NCI-H510A (cell line): ENCODE results near the gene MIA.
"Not testable (repeated sequence)": the region's sequence is repeated elsewhere in the genome, so short reads cannot be mapped to it uniquely, and the experiment has no call there.

ENCODE experiments used
- DNase-seq: peaks from one replicate; lab custom pipeline; 2025; lab: John Stamatoyannopoulos, UW

The MIA gene

DNA sequence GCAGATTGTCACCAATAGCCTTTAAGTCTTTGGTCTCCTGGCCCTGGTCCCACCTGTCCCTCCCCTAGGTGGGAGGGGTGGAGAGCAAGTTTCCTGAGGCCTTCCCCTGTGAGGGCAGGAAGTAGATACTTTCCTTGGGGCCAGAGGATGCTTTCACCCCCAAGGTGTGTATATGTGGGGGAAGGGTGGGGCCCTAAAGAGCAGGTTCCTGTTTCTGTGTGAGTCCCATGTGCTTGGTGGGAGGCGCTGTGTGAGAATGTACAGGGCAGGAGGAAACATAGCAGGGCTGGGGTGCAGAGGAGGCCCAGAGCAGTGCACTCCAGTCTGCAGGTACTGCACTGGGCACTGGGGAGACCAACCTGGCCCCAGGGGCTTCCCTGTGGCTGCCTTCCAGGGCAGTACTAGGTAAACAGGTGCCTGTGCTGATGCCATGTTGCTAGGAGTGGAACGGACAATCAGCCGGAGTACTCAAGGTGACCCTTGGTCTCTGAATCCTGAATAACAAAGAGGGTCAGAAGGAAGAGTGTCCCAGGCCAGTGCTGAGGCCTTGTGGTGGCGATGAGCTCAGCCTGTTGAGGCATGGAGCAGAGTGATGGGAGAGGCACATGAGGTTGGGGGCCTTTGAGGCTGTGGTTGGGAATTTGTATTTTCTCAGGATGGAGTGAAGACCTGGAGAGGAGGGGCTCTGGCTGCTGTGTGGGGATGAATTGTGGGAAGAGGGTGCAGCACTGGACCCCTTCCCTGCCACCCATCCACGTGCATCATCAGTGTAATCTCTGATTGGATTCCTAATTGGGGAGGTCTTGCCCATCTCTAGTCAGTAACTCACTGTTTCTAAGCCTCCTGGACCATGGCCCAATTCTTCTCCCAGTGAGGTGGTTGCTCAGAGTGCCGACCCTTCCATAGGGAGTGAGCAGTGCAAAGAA is 28.8 kb downstream of the MIA start:
- no peak for DNase-seq

DNA sequence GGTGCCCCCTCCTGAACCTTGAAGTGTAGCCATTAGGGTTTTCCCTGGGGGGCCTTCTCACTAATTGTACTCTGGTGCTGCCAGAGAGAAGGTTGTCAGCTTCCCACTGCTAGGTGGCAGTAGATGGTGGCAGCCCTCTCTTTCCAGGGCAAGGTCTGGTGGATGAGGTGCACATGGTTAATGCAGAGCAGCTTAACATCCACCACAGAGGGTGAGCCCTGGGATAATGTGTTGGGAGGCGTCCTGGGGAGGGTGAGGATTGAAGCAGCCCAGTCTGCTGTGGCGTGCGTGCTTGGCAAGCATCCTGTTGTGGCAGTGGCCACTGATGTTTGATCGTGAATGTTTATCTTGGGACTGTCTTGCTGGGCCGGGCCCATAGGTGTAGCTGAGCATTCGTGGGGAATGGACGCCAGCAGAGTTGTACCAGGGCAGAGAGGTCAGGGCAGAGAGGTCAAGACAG is 29.5 kb downstream of the MIA start:
- no peak for DNase-seq

DNA sequence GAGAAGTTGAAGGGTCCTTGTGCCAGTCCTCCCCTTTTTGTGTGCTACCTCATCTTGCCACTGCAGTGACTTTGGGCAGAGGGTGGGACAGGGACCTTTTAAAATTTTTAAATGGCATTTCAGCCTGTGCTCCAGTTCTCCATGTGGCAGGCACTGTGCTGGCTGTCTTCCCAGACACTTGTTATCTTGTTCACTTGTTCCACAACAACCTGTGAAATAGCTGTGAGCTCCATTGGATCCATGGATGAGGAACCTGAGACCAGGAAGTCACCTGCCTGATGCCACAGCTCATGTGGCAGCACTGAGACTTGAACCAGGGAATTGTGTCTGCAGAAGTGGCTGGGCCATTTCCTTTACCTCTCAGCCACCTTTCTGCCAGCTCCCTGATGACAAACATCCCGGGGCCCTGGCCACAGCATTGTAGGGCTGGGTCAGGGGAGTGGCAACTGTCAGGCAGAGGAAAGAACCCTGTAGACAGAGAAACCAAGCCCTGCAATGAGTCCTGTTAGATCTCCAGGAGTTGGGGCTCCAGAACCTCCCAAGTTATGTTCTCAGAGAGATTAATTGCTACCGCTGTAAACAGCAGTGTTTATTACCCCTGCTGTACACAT is 30.0 kb downstream of the MIA start:
- no peak for DNase-seq

DNA sequence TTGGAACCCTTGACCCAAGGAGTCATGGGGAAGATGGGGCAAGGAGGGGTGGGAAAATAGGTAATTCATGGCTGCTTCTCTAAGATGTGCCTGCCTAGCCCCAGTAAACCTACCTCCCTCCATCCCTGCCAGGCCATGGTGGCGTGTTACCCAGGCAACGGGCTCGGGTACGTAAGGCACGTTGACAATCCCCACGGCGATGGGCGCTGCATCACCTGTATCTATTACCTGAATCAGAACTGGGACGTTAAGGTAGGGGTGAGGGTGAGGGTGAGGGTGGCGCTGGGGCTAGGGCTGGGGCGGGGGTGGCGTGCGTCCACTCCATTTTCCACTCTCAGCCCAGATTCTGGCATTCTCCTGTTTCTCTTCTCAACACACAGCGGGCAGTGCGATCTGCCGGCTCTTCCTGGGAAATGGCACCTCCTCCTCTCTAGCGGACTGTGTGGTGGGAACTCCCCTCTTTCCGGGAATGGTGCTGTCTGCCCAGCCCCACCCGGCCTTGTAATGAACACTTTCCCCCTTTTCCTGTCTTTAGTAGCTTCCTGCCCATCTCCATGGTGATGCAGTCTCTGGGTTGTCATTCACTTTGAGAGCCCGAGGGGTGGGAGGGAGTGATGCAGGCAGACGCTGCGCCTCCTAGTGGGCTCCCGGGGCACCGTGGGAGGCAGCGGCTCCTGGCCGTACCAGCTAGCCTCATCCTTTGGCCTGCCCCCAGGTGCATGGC is 31.3 kb downstream of the MIA start:
- DNase-seq = peak; percentile 21

DNA sequence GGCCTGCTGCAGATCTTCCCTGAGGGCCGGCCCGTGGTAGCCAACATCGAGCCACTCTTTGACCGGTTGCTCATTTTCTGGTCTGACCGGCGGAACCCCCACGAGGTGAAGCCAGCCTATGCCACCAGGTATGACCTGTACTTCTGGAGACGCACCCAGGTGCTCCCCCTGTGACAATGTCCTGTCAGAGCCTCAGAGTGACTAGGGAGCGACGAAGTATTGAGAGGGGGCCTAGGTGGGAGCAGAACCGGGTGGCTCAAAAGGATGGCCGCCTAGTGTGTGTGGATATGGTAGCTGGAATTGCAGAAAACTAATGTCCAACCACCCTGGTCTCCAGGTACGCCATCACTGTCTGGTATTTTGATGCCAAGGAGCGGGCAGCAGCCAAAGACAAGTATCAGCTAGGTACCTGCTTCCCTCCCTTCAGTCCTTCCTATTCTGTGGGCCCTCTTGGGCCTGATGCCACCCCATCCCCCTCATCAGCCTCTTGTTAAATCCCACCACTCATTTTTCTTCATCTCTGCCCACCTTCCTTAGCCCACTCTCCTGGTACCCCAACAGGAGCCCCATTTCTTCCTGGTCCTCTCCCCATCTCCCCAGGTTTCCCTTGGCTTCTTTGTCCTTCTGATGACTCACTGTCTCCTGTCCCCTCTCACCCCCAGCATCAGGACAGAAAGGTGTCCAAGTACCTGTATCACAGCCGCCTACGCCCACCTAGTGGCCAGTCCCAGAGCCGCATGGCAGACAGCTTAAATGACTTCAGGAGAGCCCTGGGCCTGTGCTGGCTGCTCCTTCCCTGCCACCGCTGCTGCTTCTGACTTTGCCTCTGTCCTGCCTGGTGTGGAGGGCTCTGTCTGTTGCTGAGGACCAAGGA is 32.1 kb downstream of the MIA start:
- DNase-seq = no peak

DNA sequence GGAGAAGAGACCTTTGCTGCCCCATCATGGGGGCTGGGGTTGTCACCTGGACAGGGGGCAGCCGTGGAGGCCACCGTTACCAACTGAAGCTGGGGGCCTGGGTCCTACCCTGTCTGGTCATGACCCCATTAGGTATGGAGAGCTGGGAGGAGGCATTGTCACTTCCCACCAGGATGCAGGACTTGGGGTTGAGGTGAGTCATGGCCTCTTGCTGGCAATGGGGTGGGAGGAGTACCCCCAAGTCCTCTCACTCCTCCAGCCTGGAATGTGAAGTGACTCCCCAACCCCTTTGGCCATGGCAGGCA is 32.7 kb downstream of the MIA start:
- DNase-seq = no peak

DNA sequence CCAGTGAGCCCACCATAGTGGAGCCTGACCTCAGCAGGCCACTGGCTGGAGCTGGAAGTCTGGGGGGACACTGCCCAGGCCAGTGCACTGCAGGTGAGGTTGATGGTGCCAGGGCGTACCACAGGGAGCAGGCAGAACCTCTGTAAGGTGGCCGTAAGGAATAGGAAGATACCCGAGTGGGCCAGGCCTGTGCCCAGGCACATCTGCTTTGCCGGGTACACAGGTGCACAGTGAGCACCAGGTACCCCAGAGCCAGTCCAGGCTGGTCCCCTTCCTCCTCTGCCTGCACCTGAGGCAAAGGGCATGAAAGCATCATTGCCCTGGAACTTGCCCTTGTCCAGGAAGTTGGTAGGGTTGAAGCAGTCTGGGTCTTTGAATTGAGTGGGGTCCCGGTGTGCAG is 33.2 kb downstream of the MIA start:
- no peak for DNase-seq

DNA sequence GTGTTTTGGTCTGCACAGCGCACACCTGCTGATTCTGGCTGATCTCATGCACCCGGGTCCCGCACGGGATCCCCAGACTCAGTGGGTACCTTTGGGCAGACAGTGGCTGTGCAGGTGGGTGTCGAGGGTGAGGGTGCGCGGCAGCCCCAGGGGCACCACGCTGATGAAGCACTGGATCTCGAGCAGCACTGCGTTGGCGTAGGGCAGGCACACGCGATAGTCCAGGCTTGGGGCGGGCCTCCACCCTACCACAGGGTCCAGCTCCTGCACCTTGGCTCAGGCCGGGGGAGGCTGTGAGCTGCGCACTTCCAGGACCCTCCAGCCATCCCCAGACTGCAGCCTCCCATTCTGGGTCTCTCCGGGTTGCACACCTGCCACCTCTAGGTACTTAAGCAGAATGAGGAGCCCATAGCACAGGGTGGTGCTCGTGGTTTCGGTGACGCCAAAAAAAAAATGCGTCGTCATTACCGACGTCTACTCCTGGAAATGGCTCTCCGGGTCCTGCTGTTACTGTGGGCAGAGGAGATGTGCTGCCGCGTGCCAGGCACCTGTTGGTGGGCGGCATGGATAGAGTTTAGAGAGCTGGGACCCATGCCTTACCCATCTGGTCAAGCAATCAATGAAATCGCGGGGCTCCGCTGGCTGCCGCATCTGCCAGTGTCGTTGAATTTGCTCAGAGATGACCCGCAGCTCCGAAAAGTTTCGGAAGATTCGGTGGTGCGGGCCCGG is 34.2 kb downstream of the MIA start:
- no peak for DNase-seq

DNA sequence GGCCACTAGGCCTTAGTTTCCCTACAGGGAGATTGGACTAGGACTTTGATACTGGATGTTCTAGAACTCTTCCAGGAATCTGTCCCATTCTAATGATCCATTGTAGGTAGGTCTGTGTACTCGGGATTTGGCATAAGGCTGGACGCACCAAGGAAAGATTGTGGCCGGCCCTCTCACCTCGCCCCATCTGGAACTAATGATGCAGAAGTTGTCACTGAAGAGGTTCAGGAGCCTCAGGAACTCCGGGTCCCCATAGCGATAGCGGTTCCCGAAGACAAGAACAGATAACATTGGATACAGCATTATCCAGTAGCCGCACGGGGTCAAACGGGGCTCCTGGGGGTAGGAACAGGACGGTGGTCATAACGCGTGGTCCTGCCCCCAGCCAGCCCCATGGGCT is 34.8 kb downstream of the MIA start:
- no peak for DNase-seq

DNA sequence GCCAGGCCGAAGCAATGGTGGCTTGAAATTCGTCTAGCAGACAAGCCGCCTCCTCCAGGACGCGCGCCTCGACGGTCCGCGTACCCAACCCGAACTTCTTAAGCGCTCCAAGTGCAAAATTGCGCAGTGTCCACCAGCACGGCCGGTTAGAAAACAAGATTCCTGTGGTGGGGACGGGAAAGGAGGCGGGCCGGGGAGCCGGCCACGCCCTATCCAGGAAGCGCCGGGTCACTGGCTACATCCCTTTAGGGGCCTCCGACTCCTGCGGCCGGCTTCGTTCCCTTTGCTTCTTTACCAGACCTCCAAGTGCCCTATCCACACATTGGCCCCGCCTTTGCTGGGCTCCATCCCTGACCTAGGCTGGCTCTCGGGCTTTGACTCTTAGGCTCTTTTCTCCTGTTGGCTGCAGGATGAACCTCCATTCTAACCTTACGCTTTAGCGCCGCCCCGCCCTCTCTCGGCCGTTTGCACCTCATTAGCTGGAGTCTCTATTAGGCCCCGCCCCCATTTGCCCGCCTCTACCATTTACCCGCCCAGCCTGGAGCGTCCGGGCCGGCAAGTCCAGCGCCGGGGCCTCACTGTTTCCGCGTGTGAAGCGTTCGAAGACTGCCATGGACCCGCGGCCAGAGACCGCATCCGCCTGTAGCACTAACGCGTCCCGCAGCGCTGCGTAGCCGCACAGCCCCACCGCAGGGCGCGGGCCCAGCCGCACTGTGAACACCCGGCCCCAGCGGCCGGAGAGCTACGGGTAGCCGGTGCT is 35.5 kb downstream of the MIA start:
- not testable (repeated sequence) for DNase-seq

DNA sequence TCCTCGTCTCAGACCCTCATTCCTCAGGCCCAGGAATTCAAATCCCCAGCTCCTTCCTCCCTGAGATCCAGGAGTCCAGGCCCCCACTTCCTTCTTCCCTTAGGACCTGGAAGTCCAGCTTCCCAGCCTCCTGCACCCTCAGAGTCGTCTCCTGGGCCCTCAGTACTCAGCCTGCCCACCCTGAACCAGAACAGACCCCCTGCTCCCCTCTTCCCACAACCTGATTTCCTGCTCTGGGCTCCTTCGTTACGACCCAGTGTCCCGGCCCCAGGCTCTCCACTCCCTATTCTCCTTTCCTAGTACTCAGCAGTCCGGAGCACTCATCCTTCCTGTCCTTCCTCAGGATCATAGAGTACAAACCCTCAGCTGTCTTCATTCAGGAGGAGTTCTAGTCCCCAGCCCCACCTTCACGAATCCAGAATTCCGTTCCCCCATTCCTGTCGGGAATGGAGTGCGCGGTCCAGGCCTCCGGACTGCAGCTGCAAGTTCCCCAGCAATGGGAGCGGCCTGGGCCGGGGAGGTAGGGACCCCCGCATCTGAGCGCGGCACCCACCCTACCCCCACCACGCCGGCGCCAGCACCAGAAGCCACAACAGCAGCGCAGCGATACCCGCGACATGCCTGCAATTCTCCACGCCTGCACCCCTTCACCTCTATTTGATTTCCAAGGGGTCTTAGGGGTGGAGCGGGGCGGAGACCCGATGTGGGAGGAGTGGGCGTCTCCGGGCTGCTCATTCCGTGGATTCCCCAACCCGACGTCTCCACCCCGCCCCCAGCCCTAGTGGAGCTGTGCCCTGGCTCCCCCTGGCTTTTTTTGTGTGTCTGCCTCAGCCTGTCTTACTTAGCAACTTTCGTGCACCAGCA is 36.4 kb downstream of the MIA start:
- no peak for DNase-seq

DNA sequence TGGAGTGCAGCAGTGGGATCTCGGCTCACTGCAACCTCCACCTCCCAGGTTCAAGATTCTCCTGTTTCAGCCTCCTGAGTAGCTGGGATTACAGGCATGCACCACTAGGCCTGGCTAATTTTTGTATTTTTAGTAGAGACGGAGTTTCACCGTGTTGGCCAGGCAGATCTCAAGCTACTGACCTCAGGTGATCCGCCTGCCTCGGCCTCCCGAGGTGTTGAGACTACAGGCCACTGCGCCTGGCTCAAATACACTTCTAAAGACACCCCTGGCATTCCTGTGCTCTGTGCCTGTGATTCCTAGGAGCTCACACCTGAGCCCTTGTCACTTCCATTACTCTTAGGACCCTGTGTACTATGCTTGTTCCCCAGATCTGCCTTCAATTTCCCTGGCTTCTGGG is 37.2 kb downstream of the MIA start:
- not testable (repeated sequence) for DNase-seq

DNA sequence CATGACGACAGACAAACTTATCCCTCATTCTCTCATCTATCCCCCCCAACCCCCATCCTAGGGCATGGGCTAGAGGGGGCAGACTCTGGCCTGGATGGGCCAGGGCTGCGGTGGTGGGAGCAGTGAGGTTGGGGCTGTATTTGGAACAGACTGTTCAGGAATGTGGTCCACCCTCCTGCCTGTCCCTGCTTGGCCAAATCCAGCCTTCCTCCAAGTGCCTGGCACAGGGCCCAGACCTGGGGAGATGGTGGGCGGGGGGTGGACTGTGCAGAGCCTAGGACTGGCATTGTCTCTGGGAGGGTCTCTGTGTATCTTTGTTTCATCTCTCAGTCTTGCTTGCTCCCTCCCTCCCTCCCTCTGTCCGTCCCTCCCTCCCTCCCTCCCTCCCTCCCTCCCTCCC is 37.9 kb downstream of the MIA start:
- DNase-seq = no peak

DNA sequence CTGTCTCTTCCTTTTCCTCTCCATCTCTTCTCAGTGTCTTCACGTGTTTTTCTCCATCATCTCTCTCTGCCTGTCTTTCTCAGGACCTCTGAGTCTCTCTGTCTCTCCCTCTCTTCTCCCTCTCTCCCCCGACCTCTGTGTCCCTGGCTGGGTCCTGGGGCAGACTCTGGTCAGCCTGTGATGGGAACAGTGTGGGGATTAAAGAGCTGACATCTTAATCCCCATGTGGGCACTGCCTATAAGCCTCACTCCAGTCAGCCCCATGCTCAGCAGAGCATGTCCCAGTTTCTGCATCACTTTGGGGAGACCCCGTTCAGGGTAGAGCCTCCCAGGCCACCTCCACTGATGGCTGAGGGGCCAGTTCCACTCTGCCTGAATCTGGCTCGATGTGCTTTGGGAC is 39.9 kb downstream of the MIA start:
- DNase-seq = no peak

DNA sequence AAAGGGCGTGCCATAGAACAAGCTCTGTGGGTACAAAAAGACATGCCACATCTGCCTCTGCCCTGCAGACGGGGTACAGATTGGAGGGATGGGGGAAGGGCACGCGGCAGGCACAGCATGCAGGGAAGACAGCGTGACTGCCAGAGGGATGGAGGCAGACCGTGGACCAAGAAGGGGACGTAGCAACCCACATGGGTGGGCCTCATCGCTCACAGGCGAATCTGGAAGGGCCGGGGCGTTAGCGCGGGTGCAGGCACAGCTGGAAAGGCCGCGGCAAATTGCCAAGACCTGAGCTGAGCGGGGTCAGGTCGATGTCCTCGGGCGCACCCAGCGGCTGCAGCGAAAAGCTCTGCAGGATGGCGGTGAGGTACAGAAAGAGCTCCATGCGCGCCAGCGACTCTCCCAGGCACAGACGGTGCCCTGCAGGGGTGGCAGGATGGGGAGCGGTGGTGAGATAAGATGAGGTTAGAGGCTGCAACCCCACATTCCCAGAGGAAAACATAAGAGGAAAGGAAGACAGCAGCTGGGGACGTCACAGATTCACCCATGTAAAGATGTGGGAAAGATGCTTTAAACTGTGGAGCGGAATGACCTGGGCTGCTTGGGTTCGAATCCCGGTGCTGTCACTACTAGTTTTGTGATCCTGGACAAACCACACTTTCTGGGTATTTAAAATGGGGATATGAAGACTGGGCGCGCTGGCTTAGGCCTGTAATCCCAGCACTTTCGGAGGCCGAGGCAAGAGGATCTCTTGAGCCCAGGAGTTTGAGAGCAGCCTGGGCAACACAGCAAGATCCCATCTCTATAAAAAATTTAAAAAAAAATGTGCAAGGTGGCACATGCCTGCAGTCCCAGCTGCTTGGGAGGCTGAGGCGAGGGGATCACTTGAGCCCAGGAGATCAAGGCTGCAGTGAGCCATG is 43.4 kb downstream of the MIA start:
- not testable (repeated sequence) for DNase-seq

DNA sequence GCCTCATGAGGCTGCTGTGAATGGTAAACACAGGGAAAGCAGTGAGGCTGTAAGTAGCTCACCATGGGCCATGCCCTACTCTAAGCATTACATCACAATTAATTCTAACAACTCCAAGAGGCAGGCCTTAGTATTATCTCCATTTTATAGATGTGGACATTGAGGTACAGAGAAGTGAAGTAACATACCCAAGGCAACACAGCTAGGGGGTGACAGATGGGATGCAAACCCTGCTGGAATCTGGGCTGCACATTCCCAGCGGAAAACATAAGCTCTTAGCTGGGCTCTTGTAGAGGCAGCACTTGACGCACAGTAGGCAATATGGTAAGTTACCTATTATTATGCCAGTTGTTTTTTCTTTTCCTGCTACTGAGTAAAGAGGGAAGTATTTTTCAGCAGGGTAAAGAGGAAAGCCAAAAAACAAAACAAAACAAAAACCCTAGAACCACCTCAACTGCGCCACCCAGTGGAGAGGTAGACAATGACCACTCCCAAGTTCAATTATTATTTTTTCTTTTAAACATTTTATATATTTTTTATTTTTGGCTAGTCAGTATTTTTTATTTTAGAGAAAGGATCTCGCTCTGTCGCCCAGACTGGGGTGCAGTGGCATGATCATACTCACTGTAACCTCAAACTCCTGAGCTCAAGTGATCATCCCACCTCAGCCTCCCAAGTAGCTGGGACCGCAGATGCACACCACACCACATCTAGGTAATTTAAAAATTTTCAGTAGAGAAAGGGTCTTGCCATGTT is 44.3 kb downstream of the MIA start:
- DNase-seq = not testable (repeated sequence)

DNA sequence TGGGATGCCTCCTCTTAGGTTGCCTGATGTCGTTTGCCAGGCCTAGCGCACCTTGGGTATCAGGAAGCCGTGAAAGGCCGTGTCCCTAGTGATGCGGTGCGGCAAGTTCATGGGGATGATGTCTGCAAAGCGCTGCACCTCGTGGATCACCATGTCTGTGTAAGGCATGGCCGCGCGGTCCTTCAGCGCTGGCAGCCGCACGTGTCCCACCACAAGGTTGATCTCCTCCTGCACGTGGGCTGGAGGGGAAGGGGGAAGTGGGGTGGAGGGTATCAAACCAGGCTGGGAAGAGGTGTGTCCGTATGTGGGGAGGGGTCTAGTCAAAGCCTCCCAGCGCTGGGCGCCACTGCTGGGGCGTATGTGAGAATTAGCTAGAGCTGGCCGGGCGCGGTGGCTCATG is 46.8 kb downstream of the MIA start:
- no peak for DNase-seq
